ENCODE data around the gene PPP2R2B. TPM values are rescaled to one million over a fixed set of nuclear protein-coding genes. Genes with fewer than 3 reads are reported as not detected.

Gene PPP2R2B
- total RNA-seq, 1 experiment from 2014 or later: not detected

GRCh38 chr5:146599261-146599660 lies 279.3 kb downstream of the PPP2R2B start:
- CTCF ChIA-PET: no interaction called here
- Histone ChIP-seq H3K79me2 (ENCODE audit: insufficient read depth, low read length) (no peaks in the 10 kb centered on the region), H3K27me3 (ENCODE audit: insufficient read depth, low read length) (peaks cover 31% of the 10 kb centered on the region), H3K4me1 (ENCODE audit: control insufficient read depth in 1 of 2, insufficient read depth in 2 of 2, low read length in 2 of 2) (no peaks in the 10 kb centered on the region), H3K4me2 (ENCODE audit: low read length) (no peak overlapping the region), H3K9ac (ENCODE audit: low read length) (no peak overlapping the region), H3K36me3 (ENCODE audit: control insufficient read depth in 1 of 2, insufficient read depth in 2 of 2, low read length in 2 of 2) (no peaks in the 10 kb centered on the region), H3K4me3 (replicated peaks in 1 of 2; ENCODE audit: low read depth in 1 of 2, low read length in 2 of 2) (no peak overlapping the region), H2AFZ (ENCODE audit: low read depth, low read length, poor library complexity, severe bottlenecking) (no peak overlapping the region), H3K9me3 (ENCODE audit: control insufficient read depth in 1 of 2, insufficient read depth in 1 of 2, low read depth in 1 of 2, low read length in 2 of 2) (no peaks in the 10 kb centered on the region), H3K9me2 (ENCODE audit: insufficient read depth) (no peaks in the 10 kb centered on the region), H3K27ac (ENCODE audit: low read depth, low read length) (no peak overlapping the region), H4K20me1 (ENCODE audit: insufficient read depth) (no peaks in the 10 kb centered on the region)
- TF ChIP-seq TCF7L2 (IDR thresholded peaks at IDR 0.05; ENCODE audit: borderline replicate concordance, extremely low read depth, insufficient read depth, insufficient read length) (no peak), MAX (IDR thresholded peaks at IDR 0.05) (no peak), POLR2A (IDR thresholded peaks at IDR 0.05; ENCODE audit: borderline replicate concordance, extremely low read depth, insufficient read depth, insufficient read length) (no peak), ELF1 (IDR thresholded peaks at IDR 0.05; ENCODE audit: borderline replicate concordance, low read depth) (no peak), EZH2phosphoT487 (IDR thresholded peaks at IDR 0.05; ENCODE audit: borderline replicate concordance) (no peak), ZFX (IDR thresholded peaks at IDR 0.05) (no peak), POLR2AphosphoS5 (IDR thresholded peaks at IDR 0.05; ENCODE audit: low read depth, low read length) (no peak), ZNF274 (IDR thresholded peaks at IDR 0.05; ENCODE audit: low read depth, low read length) (no peak), EZH2 (IDR thresholded peaks at IDR 0.05) (no peak), CBX3 (IDR thresholded peaks at IDR 0.05; ENCODE audit: low read depth) (no peak), RAD21 (IDR thresholded peaks at IDR 0.05; ENCODE audit: low read depth) (no peak), EGR1 (IDR thresholded peaks at IDR 0.05; ENCODE audit: low read depth) (no peak), REST (IDR thresholded peaks at IDR 0.05; ENCODE audit: low read depth) (no peak), JUND (IDR thresholded peaks at IDR 0.05) (no peak), SP1 (IDR thresholded peaks at IDR 0.05; ENCODE audit: low read depth) (no peak), ATF3 (IDR thresholded peaks at IDR 0.05) (no peak), YY1 (IDR thresholded peaks at IDR 0.05; ENCODE audit: extremely low read depth, insufficient replicate concordance, low read depth, low read length) (no peak), ZBTB33 (IDR thresholded peaks at IDR 0.05; ENCODE audit: extremely low read depth, insufficient replicate concordance, low read length) (no peak), CEBPB (IDR thresholded peaks at IDR 0.05; ENCODE audit: low read depth) (no peak)
- TF ChIP-seq, protein P1, sequence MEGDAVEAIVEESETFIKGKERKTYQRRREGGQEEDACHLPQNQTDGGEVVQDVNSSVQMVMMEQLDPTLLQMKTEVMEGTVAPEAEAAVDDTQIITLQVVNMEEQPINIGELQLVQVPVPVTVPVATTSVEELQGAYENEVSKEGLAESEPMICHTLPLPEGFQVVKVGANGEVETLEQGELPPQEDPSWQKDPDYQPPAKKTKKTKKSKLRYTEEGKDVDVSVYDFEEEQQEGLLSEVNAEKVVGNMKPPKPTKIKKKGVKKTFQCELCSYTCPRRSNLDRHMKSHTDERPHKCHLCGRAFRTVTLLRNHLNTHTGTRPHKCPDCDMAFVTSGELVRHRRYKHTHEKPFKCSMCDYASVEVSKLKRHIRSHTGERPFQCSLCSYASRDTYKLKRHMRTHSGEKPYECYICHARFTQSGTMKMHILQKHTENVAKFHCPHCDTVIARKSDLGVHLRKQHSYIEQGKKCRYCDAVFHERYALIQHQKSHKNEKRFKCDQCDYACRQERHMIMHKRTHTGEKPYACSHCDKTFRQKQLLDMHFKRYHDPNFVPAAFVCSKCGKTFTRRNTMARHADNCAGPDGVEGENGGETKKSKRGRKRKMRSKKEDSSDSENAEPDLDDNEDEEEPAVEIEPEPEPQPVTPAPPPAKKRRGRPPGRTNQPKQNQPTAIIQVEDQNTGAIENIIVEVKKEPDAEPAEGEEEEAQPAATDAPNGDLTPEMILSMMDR (IDR thresholded peaks at IDR 0.05 in 2 of 3, conservative IDR thresholded peaks at IDR 0.05 in 1 of 3; ENCODE audit: borderline replicate concordance in 1 of 3, insufficient read depth in 1 of 3, low read depth in 2 of 3, low read length in 2 of 3): no peak
- POLR2A ChIA-PET: no interaction called here
- no peak for DNase-seq (ENCODE audit: low read depth, low spot score)
- no TSS peak for BruUV-seq (replicated peaks)
- RAD21 ChIA-PET (ENCODE audit: low non-redundant PET in 1 of 2, low total read pairs in 2 of 2, uncharacterized antibody in 2 of 2, unreplicated experiment in 2 of 2): no interaction called here
- ATAC-seq: no peak
- intact Hi-C loops (cut with micrococcal nuclease): no loop called here
